AG10803 (cell line): ENCODE measurements around the gene RNF17.
"Not testable (repeated sequence)": the region's sequence is repeated elsewhere in the genome, so short reads cannot be mapped to it uniquely, and the experiment has no call there.

Experiments
- DNase-seq: peaks from one replicate; pipeline ENCODE4 v3.0.0; 2010; ENCODE audit warnings: low read depth
- H3K4me3 ChIP-seq: 2 replicates; pipeline ENCODE4 v1.5.1; 2011; ENCODE audit warnings: mild to moderate bottlenecking, low read length, control low read depth
- TF ChIP-seq, protein P1 (sequence below): conservative IDR thresholded peaks from 2 replicates; pipeline ENCODE4 v1.5.1; 2011; ENCODE audit warnings: mild to moderate bottlenecking, low read length, control low read depth, inconsistent platforms

The RNF17 gene

DNA sequence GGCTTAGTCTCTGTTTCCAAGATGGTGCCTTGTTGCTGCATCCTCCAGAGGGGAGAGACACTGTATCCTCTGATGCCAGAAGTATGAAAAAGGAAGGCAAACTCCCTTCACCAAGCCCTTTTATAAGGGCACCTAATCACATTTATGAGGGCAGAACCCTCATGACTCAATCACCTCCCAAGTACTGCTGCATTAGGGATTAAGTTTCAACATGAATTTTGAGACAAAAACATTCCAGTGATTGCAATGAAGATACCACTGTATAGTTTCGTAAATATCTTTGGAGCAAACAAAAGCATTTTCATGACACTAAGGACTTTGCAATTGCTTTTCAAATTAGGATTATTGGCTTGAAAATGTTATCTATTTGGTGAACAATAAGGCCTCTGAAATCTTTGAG is 63.8 kb downstream of the RNF17 start:
- DNase-seq, result no peak
- TF ChIP-seq, protein P1, sequence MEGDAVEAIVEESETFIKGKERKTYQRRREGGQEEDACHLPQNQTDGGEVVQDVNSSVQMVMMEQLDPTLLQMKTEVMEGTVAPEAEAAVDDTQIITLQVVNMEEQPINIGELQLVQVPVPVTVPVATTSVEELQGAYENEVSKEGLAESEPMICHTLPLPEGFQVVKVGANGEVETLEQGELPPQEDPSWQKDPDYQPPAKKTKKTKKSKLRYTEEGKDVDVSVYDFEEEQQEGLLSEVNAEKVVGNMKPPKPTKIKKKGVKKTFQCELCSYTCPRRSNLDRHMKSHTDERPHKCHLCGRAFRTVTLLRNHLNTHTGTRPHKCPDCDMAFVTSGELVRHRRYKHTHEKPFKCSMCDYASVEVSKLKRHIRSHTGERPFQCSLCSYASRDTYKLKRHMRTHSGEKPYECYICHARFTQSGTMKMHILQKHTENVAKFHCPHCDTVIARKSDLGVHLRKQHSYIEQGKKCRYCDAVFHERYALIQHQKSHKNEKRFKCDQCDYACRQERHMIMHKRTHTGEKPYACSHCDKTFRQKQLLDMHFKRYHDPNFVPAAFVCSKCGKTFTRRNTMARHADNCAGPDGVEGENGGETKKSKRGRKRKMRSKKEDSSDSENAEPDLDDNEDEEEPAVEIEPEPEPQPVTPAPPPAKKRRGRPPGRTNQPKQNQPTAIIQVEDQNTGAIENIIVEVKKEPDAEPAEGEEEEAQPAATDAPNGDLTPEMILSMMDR, result no peak
- no peak overlapping the region for H3K4me3 ChIP-seq

DNA sequence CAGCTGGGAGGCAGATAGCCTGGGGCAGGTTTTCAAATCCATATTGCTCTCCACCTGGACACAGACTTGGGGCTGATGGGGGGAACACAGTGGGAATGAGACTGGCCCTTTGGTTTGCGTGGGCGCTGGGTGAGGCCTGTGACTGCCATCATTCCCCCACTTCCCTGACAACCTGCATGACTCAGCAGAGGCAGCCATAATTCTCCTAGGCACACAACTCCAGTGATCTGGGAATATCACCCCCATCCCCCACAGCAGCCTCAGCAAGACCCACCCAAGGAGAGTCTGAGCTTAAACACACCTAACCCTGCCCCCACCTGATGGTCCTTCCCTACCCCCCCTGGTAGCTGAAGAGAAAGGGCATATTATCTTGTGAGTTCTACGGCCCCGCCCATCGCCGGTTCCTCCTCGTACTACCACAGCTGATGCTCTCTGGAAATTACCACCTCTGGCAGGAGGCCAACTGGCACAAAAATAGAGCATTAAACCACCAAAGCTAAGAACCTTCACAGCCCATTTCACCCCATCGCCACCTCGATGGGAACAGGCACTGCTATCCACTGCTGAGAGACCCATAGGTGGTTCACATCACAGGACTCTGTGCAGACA is 71.0 kb downstream of the RNF17 start:
- TF ChIP-seq, protein P1, result no peak
- H3K4me3 ChIP-seq, result no peak overlapping the region
- DNase-seq, result no peak

DNA sequence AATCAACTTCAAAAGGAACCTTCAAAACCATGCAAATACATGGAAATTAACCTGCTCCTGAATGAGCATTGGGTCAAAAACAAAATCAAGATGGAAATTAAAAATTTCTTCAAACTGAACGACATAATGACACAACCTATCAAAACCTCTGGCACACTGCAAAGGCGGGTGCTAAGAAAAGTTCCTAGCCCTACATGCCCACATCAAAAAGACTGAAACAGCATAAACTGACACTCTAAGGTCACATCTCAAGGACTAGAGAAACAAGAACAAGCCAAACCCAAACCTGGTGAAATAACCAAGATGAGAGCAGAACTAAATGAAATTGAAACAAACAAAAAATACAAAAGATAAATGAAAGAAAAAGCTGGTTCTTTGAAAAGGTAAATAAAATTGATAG is 73.6 kb downstream of the RNF17 start:
- H3K4me3 ChIP-seq, DNase-seq: not testable (repeated sequence)

DNA sequence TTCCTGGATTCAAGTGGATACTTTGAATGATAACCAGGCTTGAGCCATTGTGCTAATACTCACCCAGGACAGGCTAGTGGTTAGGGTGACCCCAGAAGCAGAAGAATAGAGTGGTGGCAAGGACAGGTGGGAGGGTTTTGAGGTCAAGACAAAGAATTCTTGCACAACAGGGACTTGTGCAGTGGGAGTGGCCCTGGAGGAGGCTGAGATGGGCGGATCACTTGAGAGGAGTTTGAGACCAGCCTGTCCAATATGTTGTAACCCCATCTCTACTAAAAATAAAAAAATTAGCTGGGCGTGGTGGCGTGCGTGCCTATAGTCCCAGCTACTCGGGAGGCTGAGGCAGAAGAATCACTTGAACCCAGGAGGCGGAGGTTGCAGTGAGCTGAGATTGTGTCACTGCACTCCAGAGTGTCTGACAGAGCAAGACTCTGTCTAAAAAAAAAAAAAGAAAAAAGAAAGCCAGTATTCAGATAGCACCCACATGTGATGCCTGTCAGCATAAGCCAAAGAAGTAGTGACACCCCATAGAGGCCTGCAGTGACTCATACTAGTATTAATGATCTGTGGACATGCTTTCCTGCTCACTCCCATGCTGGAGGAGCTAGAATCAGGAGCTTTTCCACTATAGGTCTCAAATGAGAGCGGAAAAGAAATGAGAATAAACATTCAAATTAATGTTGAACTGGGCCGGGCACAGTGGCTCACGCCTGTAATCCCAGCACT is 78.7 kb downstream of the RNF17 start:
- DNase-seq, result no peak

DNA sequence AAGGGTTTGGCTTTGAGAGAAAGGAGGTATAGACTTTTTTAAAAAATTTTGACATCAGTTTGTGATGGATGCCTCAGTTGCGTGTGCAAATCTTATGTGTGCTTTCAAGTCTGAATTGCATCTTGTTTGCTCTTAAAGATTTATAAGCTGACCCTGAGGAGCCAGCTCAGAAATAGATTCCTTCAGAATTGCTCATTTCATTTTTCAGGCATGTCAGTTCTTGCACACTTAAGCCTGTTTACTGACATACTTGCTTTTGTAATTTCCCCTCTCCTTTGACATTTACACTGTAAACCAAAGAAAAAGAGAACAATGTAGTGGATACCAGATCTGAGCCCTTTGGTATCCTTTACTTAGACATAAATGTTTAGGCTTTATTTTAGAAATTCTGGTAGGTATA is 87.6 kb downstream of the RNF17 start:
- peak; percentile 31 for DNase-seq
- no peak overlapping the region for H3K4me3 ChIP-seq
- TF ChIP-seq, protein P1, result no peak

More for the DNA sequence above, 78.7 kb downstream of the RNF17 start:
- H3K4me3 ChIP-seq, result no peak overlapping the region
- TF ChIP-seq, protein P1, result no peak

DNA sequence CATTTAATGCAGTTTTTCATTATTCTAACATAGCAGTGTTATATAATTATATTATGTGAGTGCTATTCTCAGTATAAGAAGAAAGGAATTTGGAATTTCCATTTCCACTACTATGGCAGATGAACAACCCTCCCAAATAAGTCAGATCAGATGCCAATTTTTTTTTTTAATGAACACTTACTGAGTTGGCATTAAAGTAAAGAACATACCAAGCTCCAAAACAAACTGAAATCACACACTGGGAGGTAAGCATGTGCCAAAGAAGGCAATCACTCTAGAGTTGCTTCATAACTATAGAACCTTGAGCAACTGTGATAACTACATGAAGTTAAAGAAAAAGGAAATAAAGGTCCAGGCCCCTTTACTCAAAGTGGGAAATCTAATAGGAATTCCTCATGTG is 90.3 kb downstream of the RNF17 start:
- DNase-seq, result peak; percentile 3
- no peak overlapping the region for H3K4me3 ChIP-seq
- TF ChIP-seq, protein P1, result no peak

DNA sequence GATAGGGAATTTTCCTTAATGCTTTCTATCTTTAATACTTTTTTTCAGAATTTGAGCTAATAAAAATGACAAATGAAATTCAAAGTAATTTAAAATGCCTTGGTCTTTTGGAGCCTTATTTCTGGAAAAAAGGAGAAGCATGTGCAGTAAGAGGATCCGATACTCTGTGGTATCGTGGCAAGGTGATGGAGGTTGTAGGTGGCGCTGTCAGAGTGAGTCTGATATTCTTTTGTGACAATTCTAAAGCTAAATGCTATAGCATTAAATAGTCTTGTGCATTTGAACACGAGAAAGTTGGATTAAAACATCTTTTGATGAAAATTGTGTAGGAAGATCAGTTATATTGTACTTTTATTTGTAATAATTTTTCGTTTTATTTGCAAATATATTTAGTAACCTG is 95.0 kb downstream of the RNF17 start:
- DNase-seq, result no peak
- TF ChIP-seq, protein P1, result no peak
- no peak overlapping the region for H3K4me3 ChIP-seq
